GM18499 (cell line): ENCODE results near the gene OTUD5.

Source experiments
- ATAC-seq: cut with Tn5 transposase; IDR thresholded peaks from one replicate; pipeline ENCODE4 v1.9.1; 2021; ENCODE audit warnings: moderate number of reproducible peaks; ENCODE audit not compliant: insufficient read depth, unreplicated experiment

The OTUD5 gene

DNA sequence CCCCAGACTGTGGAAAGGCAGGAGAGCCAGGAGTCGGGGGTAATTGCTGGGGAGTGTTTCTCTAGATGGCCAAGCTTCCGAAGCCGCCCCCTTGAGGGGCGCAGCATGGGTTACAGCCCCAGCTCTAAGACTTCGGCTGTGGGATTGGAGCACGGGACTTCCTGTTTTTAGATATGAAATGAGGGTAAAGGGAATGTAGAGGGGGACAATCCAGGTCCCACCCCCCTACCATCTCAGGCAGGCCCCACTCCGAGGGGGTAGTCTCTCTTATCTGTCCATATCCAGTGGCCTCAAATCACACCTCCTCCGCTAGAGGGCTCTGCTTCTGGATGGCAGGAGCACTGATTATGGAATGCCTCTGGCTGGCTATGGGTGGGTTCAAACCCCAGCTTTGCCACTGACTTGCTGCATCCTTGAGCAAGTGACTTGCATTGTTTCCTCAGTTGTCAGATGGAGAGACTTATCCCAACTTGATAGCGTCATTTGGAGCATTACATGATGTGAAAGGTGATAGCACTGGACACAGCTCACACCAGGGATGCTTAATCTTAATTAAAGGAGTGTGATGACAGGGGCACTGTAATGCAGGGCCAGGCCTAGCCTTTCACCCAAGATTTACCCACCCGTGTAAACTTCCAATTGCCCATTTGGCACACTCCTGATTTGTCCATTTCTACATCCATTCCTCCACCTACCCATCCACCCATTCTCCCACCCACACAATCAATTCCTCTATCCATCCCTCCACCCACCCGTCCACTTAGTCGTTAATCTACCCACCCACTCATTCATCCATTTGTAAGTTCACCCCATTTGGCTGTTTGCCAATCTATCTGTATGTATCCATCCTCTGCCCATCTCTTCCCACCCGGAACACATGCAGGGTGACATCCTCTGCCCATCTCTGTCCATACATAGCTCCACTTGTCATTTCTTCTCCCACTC, 15.1 kb upstream of the OTUD5 start:
- no peak for ATAC-seq

DNA sequence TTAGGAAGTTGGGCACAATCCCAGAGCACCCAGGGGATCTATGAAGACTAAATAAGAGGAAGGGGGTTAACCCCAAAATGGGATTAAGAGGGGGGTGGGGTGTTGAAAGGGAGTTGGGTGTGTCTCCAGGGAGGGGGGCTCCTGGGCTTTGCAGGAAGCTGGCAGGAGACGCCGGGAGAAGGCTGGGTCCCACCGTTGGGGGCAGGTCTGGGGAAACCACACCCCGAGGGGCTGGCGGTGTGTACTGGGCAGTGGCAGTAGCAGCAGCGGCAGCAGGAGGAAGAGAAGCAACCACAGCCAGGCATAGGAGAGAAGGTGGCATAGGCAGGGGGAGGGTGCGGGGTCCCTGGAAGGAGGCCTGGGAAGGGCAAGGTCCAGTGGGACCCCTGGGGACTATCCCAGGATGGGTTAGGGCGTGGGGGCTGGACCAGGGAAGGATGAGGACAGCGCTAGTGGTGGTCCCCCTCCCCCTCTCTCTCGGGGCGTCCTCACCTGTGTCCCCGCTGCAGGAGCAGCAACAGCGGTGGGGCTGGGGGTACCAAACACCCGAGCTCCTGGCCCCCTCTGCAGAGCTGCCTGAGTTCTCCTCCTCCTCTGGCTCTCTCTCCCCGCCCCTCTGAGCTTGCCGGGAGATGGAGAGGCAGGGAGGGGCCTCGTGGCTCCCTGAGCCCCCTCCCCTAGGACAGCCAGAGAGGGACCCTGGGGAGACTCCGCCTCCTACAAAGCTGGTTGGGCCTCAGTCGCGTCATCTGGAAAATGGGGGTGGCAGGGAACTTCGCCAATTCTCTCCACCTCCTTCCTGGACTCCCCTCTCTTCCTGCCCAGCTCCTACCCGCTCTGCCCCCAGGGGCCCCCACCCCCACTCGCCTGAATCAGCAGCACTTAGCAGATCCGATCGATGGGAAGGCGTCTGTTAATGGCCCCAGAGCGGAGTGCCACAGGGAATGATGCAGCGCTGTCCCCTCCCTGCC, 14.1 kb upstream of the OTUD5 start, which contains the start of gene KCND1:
Gene KCND1, minus strand, starts transcription at position 596 of the 971 bp plus-strand sequence. CDS start 1,573 bp downstream, outside the sequence.
- ATAC-seq, result no peak

DNA sequence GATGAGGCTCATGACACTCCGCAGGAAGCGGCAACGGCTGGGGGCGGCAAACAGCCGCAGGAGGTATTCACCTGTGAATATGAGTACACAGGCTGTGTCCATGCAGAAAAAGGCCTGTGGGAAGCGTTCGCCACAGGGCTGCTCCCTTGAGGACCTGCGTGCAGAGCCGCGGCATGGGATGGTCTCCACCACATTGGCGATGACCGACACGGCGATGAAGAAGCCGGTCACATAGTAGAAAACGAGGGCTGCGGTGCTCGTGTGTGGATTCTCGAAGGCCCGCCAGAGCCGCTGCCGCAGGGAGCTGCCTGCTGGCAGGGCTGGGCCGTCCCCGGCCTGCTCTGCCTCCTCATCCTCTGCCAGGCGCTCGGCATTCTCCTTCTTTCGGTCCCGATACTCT, 12.1 kb upstream of the OTUD5 start:
- no peak for ATAC-seq

DNA sequence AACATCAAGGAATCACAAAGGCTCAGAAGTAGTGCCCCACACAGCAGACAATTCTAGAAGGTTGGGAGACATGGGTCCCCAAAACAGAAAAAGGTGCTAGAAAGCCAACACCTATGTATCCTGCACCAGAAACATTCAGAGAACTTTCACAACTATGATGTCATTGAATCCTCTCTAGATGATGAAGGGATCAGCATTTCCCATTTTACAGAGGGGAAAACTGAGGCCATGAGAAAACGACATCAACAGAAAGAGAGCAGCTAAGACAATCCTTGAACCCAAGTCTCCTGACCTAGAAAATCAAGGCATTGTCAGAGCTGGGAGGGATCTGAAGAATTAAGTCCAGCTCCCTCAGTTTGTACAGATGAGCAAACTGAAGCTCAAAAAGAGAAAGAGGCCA, 11.0 kb upstream of the OTUD5 start:
- ATAC-seq, result no peak

DNA sequence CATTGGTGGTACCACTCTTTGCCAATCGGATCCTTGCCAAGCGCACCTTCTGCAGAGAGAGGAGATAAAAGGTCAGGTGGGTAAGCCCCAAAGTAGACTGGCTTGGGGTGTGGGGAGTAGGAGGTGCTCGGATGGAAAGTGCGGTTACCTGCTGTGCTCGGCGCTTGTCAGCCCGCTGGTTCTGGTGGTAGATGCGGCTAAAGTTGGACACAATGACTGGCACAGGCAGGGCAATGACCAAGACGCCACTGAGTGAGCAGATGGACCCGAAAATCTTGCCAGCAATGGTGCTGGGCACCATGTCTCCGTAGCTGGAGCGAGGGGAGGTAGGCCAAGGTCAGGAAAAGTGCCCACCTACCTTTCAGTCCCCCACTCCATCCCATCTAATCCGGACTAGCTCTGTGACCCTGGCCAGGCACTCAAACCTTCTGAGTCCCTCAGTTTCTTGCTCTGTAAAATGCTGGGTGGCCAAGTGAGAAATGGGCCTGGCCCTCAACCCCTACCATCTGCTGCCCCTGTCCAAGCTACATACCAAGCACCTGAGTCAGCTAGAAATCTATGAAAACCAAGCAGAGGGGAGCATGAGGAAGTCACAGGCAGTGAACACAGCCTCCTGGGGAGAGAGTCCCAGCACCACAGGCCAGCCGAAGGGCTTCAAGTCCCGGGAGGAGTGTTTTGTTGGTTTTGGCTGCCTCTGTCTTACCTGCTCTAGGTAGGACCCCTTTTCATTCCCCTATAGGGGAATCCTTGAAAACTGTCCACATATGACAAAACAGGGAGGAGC, 9.6 kb upstream of the OTUD5 start:
- no peak for ATAC-seq

DNA sequence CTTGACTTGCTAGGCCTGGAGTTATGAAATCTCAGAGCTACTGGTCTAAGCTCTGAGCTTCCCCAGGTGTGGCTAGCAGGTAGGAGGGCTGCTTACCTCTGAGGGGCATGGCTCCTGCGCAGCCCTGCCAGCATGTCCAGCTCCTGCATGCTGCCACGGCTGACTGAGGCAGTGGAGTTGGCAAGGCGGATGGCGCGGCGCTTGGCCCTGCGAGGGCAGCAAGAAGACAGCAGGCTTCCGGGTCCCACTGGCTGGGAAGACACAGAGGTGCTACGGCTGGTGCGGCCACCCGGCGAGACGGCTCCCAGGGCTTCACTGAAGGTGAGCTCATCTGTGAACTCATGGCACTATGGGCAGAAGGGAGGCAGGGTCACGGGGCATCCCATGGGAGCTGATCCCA, 8.6 kb upstream of the OTUD5 start:
- no peak for ATAC-seq

DNA sequence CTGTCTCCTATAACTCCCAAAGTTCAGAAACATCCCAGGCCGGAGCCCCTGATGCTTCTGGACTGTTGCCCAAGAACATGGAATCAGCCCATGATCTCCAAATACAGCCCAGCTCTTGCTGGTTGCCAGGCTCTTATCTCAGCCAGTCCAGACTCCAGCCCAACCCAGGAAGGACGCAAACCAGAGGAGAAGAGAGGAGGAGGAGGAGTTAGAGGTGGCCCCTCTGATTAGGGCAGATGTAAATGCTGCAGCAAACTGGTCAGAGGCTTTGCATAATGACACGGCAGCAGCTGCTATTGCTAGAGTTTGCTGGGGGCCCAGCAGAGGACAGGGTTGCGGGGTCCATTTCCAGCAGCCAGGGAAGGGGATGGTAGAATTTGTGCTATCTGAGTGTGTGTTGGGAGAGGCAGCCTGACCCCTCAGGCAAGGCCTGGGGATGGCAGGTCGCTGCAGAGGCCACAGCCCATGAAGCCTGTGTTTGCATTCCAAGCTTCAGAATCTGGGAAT, 4.2 kb upstream of the OTUD5 start:
- no peak for ATAC-seq

DNA sequence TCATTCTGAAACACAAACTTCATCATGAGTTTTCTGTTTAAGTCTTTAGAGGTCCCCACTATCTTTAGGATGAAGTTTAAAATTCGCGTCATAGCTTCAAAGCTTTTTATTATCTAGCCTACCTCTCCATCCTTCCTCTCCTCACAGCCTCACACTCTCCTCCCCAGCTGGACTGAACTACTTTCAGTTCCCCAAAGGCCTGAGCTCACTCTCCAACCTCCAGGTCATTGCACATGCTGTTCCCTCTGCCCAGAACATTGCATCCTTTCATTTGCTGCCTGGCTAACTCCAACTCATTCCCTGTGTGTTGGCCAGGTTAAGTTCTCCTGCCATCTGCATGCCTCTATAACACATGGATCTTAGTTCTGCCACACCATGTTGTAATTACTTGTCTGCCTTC, 2.9 kb upstream of the OTUD5 start:
- no peak for ATAC-seq

DNA sequence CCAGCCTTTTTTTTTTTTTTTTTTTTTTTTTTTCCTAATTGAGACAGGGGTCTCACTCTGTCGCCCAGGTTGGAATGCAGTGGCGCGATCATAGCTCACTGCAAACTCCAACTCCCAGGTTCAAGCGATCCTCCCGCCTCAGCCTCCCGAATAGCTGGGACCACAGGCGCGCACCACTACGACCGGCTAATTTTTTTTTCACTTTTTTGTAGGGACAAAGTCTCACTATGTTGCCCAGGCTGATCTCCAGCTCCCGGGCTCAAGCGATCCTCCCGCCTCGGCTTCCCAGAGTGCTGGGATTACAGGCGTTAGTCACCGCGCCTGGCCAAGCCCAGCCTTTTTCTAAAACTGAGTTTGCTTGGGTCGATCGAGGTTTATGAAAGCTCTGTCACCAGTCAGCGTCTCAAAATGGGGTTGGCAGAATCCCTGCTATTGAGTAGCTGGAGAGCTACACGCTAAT, 1.3 kb upstream of the OTUD5 start:
- ATAC-seq, result no peak

DNA sequence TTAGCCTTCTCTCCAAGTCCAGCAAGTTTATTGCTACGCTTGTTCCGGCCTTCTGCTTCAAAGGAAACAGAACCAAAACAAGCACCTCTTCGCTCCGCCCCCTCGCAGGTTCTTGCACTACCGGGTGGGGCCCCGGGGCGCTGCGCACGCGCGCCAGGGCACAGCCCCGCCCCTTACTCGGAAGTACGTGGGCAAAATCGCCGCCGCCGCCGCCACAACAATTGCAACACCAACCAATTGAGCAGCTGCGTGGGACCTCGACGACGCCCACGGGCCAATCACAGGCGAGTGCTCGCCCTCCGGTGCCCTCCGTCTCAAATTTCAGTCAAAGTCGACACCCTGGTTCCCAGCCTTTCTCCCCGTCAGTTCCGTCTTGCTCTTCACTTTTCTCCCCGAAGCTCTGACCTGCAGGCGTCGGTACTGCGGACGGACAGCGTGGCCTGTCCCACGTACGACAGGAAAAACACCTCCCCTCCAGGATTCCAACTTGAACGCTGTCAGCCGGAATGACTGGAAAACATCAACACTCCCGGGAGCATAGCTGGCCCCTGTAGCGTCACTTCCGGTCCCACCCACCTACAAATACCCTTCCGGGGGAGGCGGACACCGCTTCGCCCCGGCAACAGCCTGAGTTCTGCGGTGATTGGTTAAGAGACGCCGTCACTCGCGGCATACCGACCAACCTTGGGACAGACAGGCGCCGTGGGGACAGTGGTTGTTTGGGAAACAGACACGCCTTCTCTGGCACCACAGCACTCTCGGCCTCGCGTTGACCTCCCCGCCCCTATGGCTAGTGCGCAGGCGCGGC, 624 bp upstream of the OTUD5 start:
- ATAC-seq, result peak; percentile 63

DNA sequence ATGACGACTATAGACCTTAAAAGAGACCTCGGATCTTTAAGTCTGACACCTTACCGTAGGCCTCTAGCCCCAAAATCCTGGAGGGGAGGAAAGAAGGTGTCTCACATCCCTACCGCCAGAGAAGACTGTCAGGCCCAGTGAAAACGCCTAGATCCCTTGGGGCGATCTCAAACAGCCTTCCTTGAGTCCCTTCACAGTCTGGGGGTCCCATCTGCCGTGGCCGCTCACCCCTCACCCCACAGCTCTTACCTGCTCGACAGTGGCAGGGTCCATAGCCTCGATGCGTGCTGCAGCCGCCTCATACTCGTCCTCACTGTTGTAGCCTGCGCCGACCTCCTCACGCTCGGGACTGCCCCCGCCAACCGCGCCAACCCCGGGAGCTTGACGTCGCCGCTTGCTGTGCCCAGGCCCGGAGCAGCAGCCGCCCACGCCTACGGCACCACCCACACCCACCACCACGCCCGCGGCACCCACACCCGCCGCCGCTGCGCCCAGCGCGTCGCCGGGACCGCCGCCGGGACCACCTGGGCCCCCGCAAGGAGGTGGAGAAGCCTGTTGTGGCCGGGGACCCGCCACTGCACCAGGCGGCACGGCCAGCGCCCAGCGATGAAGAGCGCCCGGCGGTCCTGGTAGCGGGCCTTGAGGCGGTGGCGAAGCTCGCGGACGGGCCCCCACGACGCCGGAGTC, 536 bp downstream of the OTUD5 start:
- no peak for ATAC-seq

DNA sequence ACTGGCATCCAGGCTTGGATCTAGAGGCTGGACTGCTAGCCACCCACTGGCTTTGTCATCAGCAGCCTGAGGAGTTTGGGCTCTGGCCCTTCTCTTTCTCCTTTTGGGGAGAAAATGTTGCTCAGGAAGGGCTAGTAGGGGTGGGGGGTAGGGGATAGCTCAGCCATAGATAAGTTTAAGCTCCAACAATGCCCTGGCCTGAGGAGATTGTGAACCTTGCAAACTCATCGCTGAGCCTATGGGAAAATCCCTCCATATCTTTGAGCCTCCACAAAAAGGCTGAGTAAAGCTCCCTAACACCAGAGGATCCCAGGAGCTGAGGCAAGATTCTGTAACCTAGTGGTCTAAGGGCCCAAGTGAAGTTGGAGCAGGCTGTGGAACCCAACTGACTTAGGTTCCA, 8.8 kb downstream of the OTUD5 start:
- ATAC-seq, result no peak

DNA sequence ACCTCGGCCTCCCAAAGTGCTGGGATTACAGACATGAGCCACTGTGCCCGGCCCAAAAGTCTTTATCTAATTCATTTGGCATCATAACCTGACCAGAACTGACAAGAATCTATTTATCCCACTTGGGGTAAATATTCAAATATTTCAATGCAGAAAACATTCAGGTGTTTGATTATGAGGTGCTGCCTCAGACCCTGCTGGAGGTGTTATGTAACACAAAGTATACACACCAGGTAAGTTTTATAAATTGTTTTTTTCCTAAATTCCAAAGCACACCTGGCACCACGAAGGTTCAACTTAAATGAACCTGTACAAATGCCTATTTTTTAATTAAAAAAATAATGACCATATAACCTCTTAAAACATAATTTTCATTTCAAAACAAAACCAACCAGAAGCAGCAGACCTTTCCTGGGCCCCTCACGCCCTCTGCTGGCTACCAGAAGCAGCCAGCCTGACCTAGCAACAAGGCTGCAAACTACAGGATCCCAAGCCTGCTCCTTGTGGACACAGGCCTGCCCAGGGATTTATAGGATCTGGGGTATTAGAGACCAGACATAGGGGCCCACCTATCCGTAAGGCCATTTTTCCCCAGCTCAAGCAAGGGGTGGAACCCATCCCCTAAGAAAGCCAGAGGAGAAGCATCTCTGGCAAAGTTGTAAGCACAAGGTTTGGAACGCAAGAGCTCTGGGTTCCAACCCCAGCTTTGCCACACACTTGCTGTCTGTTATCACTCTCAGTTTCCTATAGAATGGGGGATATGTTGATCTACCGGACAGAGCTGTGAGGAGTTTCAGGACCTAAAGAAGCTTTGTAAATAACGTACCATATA, 11.7 kb downstream of the OTUD5 start:
- no peak for ATAC-seq

DNA sequence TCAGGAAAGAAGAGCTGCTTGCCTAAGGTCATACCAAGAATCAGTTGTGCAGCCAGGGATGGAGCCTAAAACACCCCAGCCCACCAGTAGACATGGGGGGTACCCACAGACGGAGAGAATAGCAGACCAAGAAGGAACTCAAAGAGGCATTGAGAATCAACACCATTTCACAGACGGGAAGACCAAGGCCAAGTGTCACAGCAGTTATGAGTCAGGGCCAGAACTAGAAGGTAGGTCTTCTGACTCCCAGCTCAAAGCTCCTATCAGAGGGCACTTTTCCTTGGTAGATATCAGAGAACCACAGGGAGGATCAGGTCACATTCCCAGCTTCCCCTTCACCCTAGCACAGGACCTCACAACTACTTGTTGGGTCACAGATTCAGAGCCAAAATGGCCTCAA, 14.5 kb downstream of the OTUD5 start:
- no peak for ATAC-seq

DNA sequence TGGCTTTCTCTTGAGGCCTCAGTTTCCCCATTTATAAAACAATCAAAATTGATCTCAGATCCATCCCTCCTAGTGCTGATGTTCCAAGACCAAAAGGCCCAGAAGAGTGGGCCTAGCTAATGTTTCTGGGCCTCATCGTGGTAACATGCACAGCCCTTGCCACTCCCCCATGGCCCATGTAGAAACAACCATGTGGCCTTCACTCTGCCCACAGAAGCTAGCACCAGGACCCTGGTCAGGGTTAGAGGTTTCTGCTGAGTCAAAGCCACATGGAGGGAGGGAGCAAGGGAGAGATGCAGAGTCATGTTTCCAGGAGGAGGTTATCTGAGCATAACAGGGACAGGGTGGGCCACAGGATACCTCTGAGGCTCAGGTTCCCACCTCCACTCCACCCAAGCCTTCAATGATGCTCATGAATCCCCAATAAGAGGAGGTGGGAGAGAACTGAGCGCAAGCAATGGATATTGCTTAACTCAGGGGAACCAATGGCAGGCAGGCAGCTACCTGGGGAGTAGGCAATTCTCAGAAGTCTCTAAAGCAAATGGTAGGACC, 16.9 kb downstream of the OTUD5 start:
- ATAC-seq, result no peak

DNA sequence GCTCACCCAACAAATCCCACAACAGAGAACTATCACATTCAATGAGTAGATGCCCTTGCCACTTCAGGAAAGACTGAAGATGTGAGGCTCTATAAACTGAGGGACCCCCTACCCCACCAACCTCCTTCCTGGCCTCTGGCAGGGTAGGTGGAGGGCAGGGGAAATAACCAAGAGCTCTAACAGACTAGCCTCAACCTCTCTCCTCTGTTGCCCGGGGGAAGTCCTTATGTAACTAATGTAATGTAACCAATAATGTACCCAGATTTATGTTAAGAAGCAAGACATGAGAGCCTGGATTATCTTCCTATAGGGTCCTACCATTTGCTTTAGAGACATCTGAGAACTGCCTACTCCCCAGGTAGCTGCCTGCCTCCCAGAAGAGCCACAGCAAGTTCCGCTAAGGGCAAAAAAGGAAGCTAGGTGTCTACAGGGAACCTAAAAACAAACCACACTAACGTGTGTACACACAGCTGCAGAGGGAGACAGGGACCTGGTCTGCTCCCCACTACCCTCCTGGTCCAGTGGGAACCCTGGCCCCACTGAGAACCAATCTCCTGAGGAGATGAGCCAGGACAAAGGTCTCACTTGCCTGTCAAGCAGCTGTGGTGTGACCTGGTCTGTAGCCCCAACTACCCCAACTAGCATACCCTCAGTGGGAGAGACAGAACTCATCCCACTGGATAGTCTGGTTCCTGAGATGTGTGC, 17.7 kb downstream of the OTUD5 start:
- ATAC-seq, result no peak
